PC-3 (cell line): Measurements from ENCODE around the gene ZNF408. TPM values are rescaled to one million over a fixed set of nuclear protein-coding genes. Genes with fewer than 3 reads are reported as not detected.

Experiments
- ATAC-seq: fragments of 200-7000 bp; cut with Tn5 transposase; 2 replicates; pipeline ENCODE4 v1.9.1; 2020; ENCODE audit warnings: mild to moderate bottlenecking, moderate library complexity
- BruUV-seq: library from RNA; stranded (reverse); fragments of 400-500 nt; replicated peaks from 2 replicates; lab custom pipeline; 2021; lab: Mats Ljungman, UMichigan
- CTCF ChIA-PET: fragments of 300-600 bp; sonication (Branson Sonifier 250); formaldehyde crosslinking; loops from one replicate; lab custom pipeline; 2022; ENCODE audit warnings: antibody characterized with exemption; lab: Charles Lee
- POLR2A ChIA-PET: fragments of 300-600 bp; sonication (Branson Sonifier 250); formaldehyde crosslinking; loops from one replicate; lab custom pipeline; 2022; ENCODE audit warnings: antibody characterized with exemption; ENCODE audit not compliant: unreplicated experiment; lab: Charles Lee
- DNase-seq: peaks from one replicate; pipeline ENCODE4 v3.0.0-alpha.2; 2015
- H2AFZ ChIP-seq: fragments of 300-600 bp; sonication (generic); 2 replicates; pipeline ENCODE4 v1.6.0; 2016; ENCODE audit warnings: antibody characterized with exemption, low read length
- H3F3A ChIP-seq: fragments of 300-600 bp; sonication (generic); one replicate; pipeline ENCODE4 v1.6.0; 2017; ENCODE audit warnings: antibody characterized with exemption, low read length, control low read depth, mild to moderate bottlenecking; ENCODE audit not compliant: unreplicated experiment
- H3K27ac ChIP-seq: fragments of 300-600 bp; sonication (generic); 2 replicates; pipeline ENCODE4 v1.5.1; 2016; ENCODE audit warnings: mild to moderate bottlenecking, low read length
- H3K27me3 ChIP-seq: fragments of 300-600 bp; sonication (generic); 2 replicates; pipeline ENCODE4 v1.6.1; 2016; ENCODE audit warnings: low read length, mixed read lengths
- H3K36me3 ChIP-seq: fragments of 300-600 bp; sonication (generic); 2 replicates; pipeline ENCODE4 v1.6.1; 2016; ENCODE audit warnings: low read depth, mixed run types, low read length, mixed read lengths
- H3K4me1 ChIP-seq: fragments of 300-600 bp; sonication (generic); 2 replicates; pipeline ENCODE4 v1.5.1; 2016; ENCODE audit warnings: low read length; ENCODE audit not compliant: insufficient read depth
- H3K4me2 ChIP-seq: fragments of 300-600 bp; sonication (generic); 2 replicates; pipeline ENCODE4 v1.6.0; 2016; ENCODE audit warnings: low read length
- H3K4me3 ChIP-seq: fragments of 300-600 bp; sonication (generic); 2 replicates; pipeline ENCODE4 v1.5.1; 2016; ENCODE audit warnings: mild to moderate bottlenecking, low read length, mixed read lengths
- H3K79me2 ChIP-seq: fragments of 300-600 bp; sonication (generic); 2 replicates; pipeline ENCODE4 v1.6.1; 2017; ENCODE audit warnings: low read length, mixed read lengths
- H3K9ac ChIP-seq: fragments of 300-600 bp; sonication (generic); 2 replicates; pipeline ENCODE4 v1.6.0; 2016; ENCODE audit warnings: mild to moderate bottlenecking, low read length
- H3K9me2 ChIP-seq: fragments of 300-600 bp; sonication (generic); replicated peaks from 2 replicates; pipeline ENCODE4 v1.6.1; 2016; ENCODE audit warnings: mixed run types, low read length, mixed read lengths
- H3K9me3 ChIP-seq: fragments of 300-600 bp; sonication (generic); 2 replicates; pipeline ENCODE4 v1.6.1; 2016; ENCODE audit warnings: low read length, mixed read lengths
- H4K20me1 ChIP-seq: fragments of 300-600 bp; sonication (generic); 2 replicates; pipeline ENCODE4 v1.6.1; 2016; ENCODE audit warnings: low read length, mixed read lengths
- EZH2 ChIP-seq: fragments of 300-600 bp; sonication (generic); IDR thresholded peaks from one replicate; pipeline ENCODE4 v1.6.1; 2017; ENCODE audit warnings: antibody characterized with exemption, mild to moderate bottlenecking, low read length; ENCODE audit not compliant: unreplicated experiment
- EZH2phosphoT487 ChIP-seq: fragments of 300-600 bp; sonication (generic); IDR thresholded peaks from 2 replicates; pipeline ENCODE4 v1.6.1; 2018; ENCODE audit warnings: mild to moderate bottlenecking, antibody characterized with exemption, low read length, borderline replicate concordance
- intact Hi-C: fragments of 100-400 bp; cut with micrococcal nuclease; formaldehyde crosslinking; loops from 2 replicates; pipeline ENCODE4 v1.9.0; 2023
- total RNA-seq: library from RNA; depleted of rRNA; stranded (reverse); fragments of >200 nt; gene quantifications from 2 replicates; pipeline ENCODE4 v1.2.3, GENCODE V29; 2014
- TF ChIP-seq, protein P1 (sequence below): fragments of 300-600 bp; sonication (generic); conservative IDR thresholded peaks from 2 replicates; pipeline ENCODE4 v1.5.1; 2017; ENCODE audit warnings: antibody characterized with exemption, low read depth, mild to moderate bottlenecking, low read length

Gene ZNF408
- total RNA-seq, 1 experiment from 2014 or later = 7.1 TPM

DNA sequence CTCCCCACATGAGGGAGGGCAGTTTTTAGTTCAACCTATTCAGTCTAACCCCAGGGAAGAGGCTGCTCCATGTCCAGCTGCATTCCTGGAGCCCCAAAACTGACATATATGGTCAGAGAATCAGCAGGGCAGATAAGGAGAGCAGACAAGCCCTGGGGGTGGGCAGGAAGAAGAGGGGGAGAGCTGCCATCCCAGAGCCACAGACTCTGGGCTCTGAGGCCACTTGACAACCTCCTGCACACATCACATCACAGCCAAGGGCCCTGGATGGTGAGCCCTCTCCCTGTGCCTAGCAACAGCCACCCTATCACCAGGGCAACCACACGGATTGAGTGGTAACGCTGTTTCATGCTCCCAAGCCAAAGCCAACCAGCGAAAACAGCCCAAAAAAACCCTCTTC lies 3.5 kb upstream of the ZNF408 start:
- Histone ChIP-seq H3K27me3 (no peaks in the 10 kb centered on the region), H3K4me1 (0 out of 2 replicates have a peak, but pooled peaks cover 3% of the 10 kb centered on the region), H3K4me3 (no peak overlapping the region), H3K79me2 (peaks cover 24% of the 10 kb centered on the region), H3K9me3 (no peaks in the 10 kb centered on the region), H4K20me1 (no peaks in the 10 kb centered on the region), H3K9ac (no peak overlapping the region), H3K9me2 (no peaks in the 10 kb centered on the region), H2AFZ (no peak overlapping the region), H3K4me2 (no peak overlapping the region), H3K36me3 (peaks cover 2% of the 10 kb centered on the region; the same call in 1 of the 2 replicates), H3K27ac (no peak overlapping the region), H3F3A (no peaks in the 10 kb centered on the region)
- TF ChIP-seq, protein P1, sequence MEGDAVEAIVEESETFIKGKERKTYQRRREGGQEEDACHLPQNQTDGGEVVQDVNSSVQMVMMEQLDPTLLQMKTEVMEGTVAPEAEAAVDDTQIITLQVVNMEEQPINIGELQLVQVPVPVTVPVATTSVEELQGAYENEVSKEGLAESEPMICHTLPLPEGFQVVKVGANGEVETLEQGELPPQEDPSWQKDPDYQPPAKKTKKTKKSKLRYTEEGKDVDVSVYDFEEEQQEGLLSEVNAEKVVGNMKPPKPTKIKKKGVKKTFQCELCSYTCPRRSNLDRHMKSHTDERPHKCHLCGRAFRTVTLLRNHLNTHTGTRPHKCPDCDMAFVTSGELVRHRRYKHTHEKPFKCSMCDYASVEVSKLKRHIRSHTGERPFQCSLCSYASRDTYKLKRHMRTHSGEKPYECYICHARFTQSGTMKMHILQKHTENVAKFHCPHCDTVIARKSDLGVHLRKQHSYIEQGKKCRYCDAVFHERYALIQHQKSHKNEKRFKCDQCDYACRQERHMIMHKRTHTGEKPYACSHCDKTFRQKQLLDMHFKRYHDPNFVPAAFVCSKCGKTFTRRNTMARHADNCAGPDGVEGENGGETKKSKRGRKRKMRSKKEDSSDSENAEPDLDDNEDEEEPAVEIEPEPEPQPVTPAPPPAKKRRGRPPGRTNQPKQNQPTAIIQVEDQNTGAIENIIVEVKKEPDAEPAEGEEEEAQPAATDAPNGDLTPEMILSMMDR = no peak
- TF ChIP-seq EZH2 (no peak), EZH2phosphoT487 (no peak)
- DNase-seq (no peak), ATAC-seq (no peak)
- POLR2A ChIA-PET = no interaction called here
- intact Hi-C loops = no loop called here
- BruUV-seq = no TSS peak
- CTCF ChIA-PET = no interaction called here

DNA sequence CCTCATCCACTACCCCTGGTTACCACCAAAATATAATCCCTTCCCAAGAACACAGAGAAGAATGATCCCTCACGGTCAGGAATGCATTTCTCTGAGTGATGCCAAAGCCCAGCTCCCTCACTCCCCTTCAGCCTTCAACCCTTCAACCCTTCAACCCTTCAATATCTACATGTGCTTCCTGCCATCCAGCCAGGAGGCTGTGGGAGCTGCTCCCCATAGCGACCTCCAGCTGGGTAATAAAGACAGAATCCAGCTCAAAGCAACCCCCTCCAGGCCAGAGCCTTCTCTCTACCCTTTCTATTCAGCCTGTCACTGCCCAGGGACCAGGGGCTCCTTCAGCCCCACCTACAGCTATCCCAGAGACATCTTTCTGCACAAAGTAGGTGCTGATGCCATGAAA lies 3.1 kb upstream of the ZNF408 start:
- no peaks in the 10 kb centered on the region for H3K9me2 ChIP-seq
- no peaks in the 10 kb centered on the region for H4K20me1 ChIP-seq
- DNase-seq = no peak
- H3K27me3 ChIP-seq = no peaks in the 10 kb centered on the region
- H3F3A ChIP-seq = no peaks in the 10 kb centered on the region
- H3K79me2 ChIP-seq = peaks cover 28% of the 10 kb centered on the region
- no peak for ATAC-seq
- no TSS peak for BruUV-seq
- no peak for TF ChIP-seq EZH2phosphoT487
- TF ChIP-seq, protein P1 = no peak
- TF ChIP-seq EZH2 = no peak
- H3K36me3 ChIP-seq = peaks cover 5% of the 10 kb centered on the region; the same call in 1 of the 2 replicates
- ChIA-PET CTCF (no interaction called here), POLR2A (no interaction called here)
- intact Hi-C loops = no loop called here
- H2AFZ ChIP-seq = no peak overlapping the region
- H3K4me2 ChIP-seq = no peak overlapping the region
- no peaks in the 10 kb centered on the region for H3K9me3 ChIP-seq
- no peak overlapping the region for H3K9ac ChIP-seq
- no peak overlapping the region for H3K4me3 ChIP-seq
- 0 out of 2 replicates have a peak, but pooled peaks cover 3% of the 10 kb centered on the region for H3K4me1 ChIP-seq
- H3K27ac ChIP-seq = no peak overlapping the region

DNA sequence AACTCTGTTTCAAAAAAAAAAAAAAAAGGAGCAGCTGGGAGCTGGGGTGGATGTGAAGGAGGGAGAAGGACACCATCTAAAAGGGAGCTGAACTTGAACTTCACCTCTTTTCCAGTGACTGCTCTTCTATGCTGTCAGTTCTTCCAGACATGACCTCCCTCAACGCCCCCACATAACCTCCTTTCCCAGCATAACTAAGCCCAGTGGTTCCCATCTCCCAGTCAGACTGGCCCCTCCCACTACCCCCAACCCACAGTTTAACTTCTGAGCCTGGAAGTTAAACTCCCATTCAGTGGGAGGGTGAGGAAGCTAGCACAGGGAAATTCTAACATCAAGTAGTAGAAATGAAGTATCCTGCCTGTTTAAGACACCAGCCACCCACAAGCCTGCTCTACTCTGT lies 2.2 kb upstream of the ZNF408 start:
- Histone ChIP-seq H3K27ac (no peak overlapping the region), H3K9me2 (no peaks in the 10 kb centered on the region), H3K9me3 (no peaks in the 10 kb centered on the region), H3F3A (no peaks in the 10 kb centered on the region), H3K9ac (no peak overlapping the region), H3K4me3 (no peak overlapping the region), H3K79me2 (peaks cover 34% of the 10 kb centered on the region), H3K4me2 (no peak overlapping the region), H2AFZ (no peak overlapping the region), H4K20me1 (no peaks in the 10 kb centered on the region), H3K27me3 (no peaks in the 10 kb centered on the region), H3K36me3 (peaks cover 11% of the 10 kb centered on the region; the same call in 1 of the 2 replicates), H3K4me1 (0 out of 2 replicates have a peak, but pooled peaks cover 3% of the 10 kb centered on the region)
- DNase-seq = no peak
- no peak for ATAC-seq
- ChIA-PET CTCF (no interaction called here), POLR2A (no interaction called here)
- BruUV-seq = no TSS peak
- no peak for TF ChIP-seq EZH2phosphoT487
- intact Hi-C loops = no loop called here
